Mucosa of rectum (tissue), 2 donors: ENCODE results near the gene HECTD1.

Source experiments
- H3K27ac ChIP-seq, 2 donors: one replicate each; pipeline ENCODE4 v1.7.0; 2013; ENCODE audit warnings: inconsistent platforms in 2 of 2, low read depth in 2 of 2, low read length in 2 of 2
- H3K27me3 ChIP-seq, 2 donors: one replicate each; pipeline ENCODE4 v1.7.0; 2013; ENCODE audit warnings: low read length in 2 of 2; ENCODE audit not compliant: control insufficient read depth in 2 of 2, insufficient read depth in 2 of 2
- H3K36me3 ChIP-seq, 2 donors: one replicate each; pipeline ENCODE4 v1.7.0; 2013; ENCODE audit warnings: low read length in 2 of 2; ENCODE audit not compliant: control insufficient read depth in 2 of 2, insufficient read depth in 2 of 2
- H3K4me1 ChIP-seq, 2 donors: one replicate each; pipeline ENCODE4 v1.7.0; 2013; ENCODE audit warnings: low read length in 2 of 2, mild to moderate bottlenecking in 1 of 2; ENCODE audit not compliant: control insufficient read depth in 2 of 2, insufficient read depth in 2 of 2
- H3K4me3 ChIP-seq, 2 donors: one replicate each; pipeline ENCODE4 v1.7.0; 2013; ENCODE audit warnings: low read length in 2 of 2
- H3K9ac ChIP-seq, 2 donors: one replicate each; pipeline ENCODE4 v1.7.0; 2013; ENCODE audit warnings: low read length in 2 of 2, low read depth in 1 of 2, mild to moderate bottlenecking in 1 of 2
- H3K9me3 ChIP-seq, 2 donors: one replicate each; pipeline ENCODE4 v1.7.0; 2013; ENCODE audit warnings: low read length in 2 of 2; ENCODE audit not compliant: control insufficient read depth in 2 of 2
- donor health status: healthy.
- donor health status: Normal muscosa, but diverticular disease.

HECTD1 gene

DNA sequence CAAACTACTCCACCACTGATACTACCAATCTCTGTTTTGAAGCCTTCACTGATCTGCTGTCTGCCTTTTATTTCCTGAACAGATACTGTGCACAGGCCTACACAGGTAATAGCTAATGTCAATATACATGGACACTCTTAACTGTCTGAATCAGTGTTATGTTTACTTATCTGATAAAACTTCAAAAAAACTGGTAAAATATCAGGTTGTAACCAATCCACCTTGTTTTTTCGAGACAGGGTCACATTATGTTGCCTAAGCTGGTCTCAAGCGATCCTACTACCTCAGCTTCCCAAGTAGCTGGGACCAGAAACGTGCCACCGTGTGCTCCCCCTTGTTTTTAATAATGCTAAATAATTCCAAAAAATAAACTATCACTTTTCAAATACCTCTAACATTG, 43.5 kb downstream of the HECTD1 start:
- H3K36me3 ChIP-seq = peaks cover 39 to 56% of the 10 kb centered on the region in 2 donors

DNA sequence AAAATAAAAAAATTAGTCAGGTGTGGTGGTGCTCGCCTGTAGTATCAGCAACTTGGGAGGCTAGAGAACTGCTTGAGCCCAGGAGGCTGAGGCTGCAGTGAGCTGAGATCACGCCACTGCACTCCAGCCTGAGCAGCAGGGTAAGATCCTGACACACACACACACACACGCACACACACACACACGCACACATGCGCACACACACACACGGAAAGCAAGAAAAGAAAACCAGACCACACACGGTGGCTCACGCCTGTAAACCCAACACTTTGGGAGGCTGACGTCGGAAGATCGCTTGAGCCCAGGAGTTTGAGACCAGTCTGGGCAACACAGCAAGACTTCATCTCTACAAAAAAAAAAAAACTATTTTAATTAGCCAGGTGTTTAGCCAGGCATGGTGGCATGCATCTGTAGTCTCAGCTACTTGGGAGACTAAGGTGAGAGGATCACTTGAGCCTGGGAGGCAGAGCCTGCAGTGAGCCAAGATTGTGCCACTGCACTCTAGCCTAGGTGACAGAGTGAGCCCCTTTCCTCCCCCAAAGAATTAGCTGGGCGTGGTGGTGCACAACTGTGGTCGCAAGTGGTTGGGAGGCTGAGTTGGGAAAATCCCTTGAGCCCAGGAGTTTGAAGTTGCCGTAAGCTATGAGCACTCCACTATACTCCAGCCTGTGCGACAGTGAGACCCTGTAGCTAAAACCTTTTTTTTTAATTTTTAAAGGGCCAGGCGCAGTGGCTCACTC, 44.5 kb downstream of the HECTD1 start:
- Histone ChIP-seq H3K27me3 (no peaks in the 10 kb centered on the region), H3K27ac (no peak overlapping the region), H3K36me3 (peaks cover 41 to 55% of the 10 kb centered on the region in 2 donors), H3K9me3 (no peaks in the 10 kb centered on the region), H3K4me1 (no peaks in the 10 kb centered on the region), H3K9ac (no peak overlapping the region), H3K4me3 (no peak overlapping the region)

More for the DNA sequence above, 43.5 kb downstream of the HECTD1 start:
- H3K4me3 ChIP-seq = no peak overlapping the region
- H3K27me3 ChIP-seq = no peaks in the 10 kb centered on the region
- H3K9ac ChIP-seq = no peak overlapping the region
- no peak overlapping the region for H3K27ac ChIP-seq
- H3K4me1 ChIP-seq = no peaks in the 10 kb centered on the region
- no peaks in the 10 kb centered on the region for H3K9me3 ChIP-seq

DNA sequence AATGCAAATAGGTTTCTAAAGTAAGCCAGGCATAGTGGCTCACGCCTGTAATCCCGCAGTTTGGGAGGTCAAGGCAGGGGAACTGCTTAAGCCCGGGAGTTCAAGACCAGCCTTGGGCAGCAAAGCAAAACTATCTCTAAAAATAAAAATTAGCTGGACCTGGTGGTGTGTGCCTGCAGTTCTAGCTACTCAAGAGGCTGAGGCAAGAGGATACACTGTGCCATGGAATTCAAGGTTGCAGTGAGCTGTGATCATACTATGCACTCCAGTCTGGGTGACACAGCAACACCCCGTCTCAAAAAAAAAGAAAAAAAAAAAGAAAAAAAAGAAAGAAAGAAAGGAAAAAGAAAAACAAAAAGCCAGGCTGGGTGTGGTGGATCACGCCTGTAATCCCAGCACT, 46.3 kb downstream of the HECTD1 start:
- H3K36me3 ChIP-seq = peaks cover 29 to 50% of the 10 kb centered on the region in 2 donors
- H3K27me3 ChIP-seq = no peaks in the 10 kb centered on the region
- H3K27ac ChIP-seq = no peak overlapping the region

DNA sequence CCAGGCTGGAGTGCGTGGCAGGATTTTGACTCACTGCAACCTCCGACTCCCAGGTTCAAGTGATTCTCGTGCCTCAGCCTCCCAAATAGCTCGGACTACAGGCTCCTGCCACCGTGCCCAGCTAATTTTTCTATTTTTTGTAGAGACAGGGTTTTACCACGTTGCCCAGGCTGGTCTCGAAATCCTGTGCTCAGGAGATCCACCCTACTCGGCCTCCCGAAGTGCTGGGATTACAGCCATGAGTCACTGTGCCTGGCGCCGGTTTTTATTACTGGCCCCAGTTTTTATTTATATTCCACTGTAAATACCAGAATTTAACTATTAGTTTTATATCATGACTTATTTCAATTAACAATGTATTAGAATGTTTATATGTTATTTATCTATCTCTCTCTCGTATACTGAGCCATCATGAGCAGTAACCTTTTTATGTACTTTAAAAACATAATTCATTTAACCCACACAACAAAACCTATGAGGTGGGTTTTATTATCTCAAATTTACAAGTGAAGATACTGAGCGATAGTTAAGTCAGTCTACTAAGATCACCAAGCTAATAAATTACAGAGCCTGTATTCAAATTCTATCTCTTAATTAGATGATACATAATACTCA, 47.8 kb downstream of the HECTD1 start:
- Histone ChIP-seq H3K36me3 (peaks cover 25 to 53% of the 10 kb centered on the region in 2 donors), H3K27me3 (no peaks in the 10 kb centered on the region), H3K9ac (no peak overlapping the region), H3K27ac (no peak overlapping the region), H3K4me3 (no peak overlapping the region), H3K9me3 (no peaks in the 10 kb centered on the region), H3K4me1 (no peaks in the 10 kb centered on the region)

More for the DNA sequence above, 46.3 kb downstream of the HECTD1 start:
- Histone ChIP-seq H3K4me3 (no peak overlapping the region), H3K4me1 (no peaks in the 10 kb centered on the region), H3K9ac (no peak overlapping the region), H3K9me3 (no peaks in the 10 kb centered on the region)

DNA sequence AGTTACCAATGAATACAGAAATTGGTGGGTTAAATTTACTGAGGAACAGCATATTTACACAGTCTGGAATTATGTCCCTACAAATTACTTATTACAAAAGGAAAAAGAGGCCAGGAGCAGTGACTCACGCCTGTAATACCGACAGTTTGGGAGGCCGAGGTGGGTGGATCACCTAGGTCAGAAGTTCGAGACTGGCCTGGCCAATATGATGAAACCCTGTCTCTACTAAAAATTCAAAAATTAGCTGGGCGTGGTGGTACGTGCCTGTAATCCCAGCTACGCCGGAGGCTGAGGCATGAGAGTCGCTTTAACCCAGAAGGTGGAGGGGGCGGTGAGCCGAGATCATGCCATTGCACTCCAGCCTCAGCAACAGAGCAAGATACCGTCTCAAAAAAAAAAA, 52.6 kb downstream of the HECTD1 start:
- H3K27ac ChIP-seq = no peak overlapping the region
- peaks cover 30 to 47% of the 10 kb centered on the region in 2 donors for H3K36me3 ChIP-seq
- H3K9ac ChIP-seq = no peak overlapping the region
- H3K27me3 ChIP-seq = no peaks in the 10 kb centered on the region
- H3K4me3 ChIP-seq = no peak overlapping the region
- H3K9me3 ChIP-seq = no peaks in the 10 kb centered on the region
- H3K4me1 ChIP-seq = no peaks in the 10 kb centered on the region

DNA sequence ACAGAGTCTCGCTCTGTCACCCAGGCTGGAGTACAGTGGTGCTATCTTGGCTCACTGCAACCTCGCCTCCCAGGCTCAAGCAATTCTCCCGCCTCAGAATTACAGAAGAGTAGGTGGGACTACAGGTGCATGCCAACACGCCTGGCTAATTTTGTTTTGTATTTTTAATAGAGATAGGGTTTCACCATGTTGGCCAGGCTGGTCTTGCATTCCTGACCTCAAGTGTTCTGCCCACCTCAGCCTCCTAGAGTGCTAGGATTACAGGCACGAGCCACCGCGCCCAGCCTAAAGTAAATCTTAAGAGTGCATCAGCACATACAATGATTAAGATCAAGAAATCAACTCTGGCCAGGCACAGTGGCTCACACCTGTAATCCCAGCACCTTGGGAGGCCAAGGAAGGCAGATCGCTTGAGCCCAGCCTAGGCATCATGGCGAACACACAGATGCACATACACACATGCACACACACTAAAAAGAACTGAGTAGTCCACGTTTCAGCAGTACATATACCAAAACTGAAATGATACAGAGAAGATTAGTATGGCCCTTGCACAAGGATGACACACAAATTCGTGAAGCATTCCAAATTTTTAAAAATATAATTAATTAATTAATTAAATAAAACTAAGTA, 65.0 kb downstream of the HECTD1 start:
- no peaks in the 10 kb centered on the region for H3K4me1 ChIP-seq
- H3K9me3 ChIP-seq = no peaks in the 10 kb centered on the region
- peaks cover 57 to 60% of the 10 kb centered on the region in 2 donors for H3K36me3 ChIP-seq
- H3K4me3 ChIP-seq = no peak overlapping the region
- no peak overlapping the region for H3K27ac ChIP-seq
- no peak overlapping the region for H3K9ac ChIP-seq
- no peaks in the 10 kb centered on the region for H3K27me3 ChIP-seq

DNA sequence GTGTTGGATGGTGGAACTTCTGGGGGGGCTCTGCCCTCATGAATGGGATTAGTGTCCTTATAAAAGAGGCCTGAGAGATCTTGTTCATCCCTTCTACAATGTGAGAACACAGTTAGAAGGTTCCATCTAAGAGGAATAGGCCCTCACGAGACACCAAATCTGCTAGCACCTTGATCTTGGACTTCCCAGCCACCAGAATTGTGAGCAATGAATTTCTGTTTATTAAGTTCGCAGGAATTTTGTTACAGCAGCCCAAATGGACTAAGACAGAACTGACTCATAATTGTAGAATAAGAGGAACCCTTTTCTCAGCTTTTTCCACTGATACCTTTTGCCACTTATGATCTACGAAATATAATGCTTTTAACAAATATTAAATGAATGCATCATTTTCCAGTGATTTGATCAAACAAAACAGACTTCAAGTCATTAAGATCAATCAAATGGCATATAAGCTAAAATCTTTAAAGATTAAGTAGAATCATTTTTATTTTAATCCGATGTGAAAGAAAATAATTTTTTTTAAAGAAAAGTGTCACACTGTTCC, 68.2 kb downstream of the HECTD1 start:
- H3K27me3 ChIP-seq = no peaks in the 10 kb centered on the region
- H3K27ac ChIP-seq = no peak overlapping the region
- H3K9ac ChIP-seq = no peak overlapping the region
- no peak overlapping the region for H3K4me3 ChIP-seq
- peaks cover 57 to 60% of the 10 kb centered on the region in 2 donors for H3K36me3 ChIP-seq
- H3K9me3 ChIP-seq = no peaks in the 10 kb centered on the region
- no peaks in the 10 kb centered on the region for H3K4me1 ChIP-seq

DNA sequence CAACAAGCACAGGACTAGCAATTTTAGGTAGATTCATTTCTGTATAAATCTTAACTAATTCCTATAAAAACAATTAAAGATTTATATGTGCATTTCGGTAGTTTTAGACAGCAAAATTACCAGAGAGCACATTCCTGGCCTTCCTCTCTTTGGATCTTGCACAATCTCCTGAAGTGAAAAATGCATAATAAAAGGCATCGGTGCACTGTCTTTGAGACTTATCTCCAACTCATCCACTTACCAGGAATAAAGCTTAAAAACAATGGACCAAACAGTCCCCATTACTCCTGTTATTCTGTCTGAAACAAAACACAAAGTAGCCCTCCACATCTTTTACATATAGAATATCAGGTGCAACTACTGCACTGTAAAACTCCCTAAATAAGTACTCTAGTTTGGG, 69.3 kb downstream of the HECTD1 start:
- no peak overlapping the region for H3K9ac ChIP-seq
- H3K27ac ChIP-seq = no peak overlapping the region
- peaks cover 51 to 55% of the 10 kb centered on the region in 2 donors for H3K36me3 ChIP-seq
- H3K9me3 ChIP-seq = no peaks in the 10 kb centered on the region
- H3K4me3 ChIP-seq = no peak overlapping the region
- no peaks in the 10 kb centered on the region for H3K27me3 ChIP-seq
- H3K4me1 ChIP-seq = no peaks in the 10 kb centered on the region

DNA sequence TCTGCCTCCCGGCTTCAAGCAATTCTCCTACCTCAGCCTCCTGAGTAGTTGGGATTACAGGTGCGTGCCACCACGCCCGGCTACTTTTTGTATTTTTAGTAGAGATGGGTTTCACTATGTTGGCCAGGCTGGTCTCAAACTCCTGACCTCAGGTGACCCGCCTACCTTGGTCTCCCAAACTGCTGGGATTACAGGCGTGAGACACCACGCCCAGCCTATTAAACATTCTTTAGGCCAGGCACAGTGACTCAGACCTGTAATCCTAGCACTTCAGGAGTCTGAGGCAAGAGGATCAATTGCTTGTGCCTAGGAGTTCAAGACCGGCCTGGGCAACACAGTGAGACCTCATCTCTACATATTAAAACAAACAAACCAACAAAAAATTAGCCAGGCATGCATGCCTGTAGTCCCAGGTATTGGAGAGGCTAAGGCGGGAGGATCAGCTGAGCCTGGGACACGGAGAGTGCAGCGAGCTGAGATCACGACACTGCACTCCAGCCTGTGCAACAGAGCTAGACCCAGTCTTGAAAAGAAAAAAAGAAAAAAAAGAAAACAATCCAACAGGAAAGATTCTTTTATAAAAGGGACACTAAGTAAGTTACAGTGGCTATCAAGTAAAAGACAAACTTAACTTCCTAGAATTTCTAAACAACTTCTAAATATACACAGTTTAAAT, 70.2 kb downstream of the HECTD1 start:
- Histone ChIP-seq H3K4me1 (no peaks in the 10 kb centered on the region), H3K27me3 (no peaks in the 10 kb centered on the region), H3K9ac (no peak overlapping the region), H3K27ac (no peak overlapping the region), H3K4me3 (no peak overlapping the region), H3K9me3 (no peaks in the 10 kb centered on the region), H3K36me3 (peaks cover 52 to 53% of the 10 kb centered on the region in 2 donors)
